ENCODE results near the gene PKLR.

DNA sequence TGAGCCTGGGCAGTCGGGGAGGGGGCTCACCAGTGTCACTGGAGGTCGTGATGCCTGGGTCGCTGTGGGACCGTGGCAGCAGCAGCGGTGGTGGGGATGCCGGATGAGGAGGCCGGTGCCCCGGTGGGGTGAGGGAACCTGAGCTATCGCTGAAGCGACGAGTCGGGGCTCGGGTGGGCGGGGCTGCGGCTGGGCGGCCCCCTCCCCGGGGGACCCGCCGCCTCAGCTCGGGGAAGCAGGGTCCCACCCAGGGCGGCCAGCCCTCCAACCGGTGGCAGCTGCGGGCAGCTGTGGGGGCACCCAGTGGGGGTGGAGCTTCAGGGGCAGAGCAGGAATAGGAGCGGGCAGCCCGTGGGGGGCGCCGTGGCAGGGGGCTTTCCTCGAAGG is 51.0 kb downstream of the PKLR start:
- TF ChIP-seq, protein P1, sequence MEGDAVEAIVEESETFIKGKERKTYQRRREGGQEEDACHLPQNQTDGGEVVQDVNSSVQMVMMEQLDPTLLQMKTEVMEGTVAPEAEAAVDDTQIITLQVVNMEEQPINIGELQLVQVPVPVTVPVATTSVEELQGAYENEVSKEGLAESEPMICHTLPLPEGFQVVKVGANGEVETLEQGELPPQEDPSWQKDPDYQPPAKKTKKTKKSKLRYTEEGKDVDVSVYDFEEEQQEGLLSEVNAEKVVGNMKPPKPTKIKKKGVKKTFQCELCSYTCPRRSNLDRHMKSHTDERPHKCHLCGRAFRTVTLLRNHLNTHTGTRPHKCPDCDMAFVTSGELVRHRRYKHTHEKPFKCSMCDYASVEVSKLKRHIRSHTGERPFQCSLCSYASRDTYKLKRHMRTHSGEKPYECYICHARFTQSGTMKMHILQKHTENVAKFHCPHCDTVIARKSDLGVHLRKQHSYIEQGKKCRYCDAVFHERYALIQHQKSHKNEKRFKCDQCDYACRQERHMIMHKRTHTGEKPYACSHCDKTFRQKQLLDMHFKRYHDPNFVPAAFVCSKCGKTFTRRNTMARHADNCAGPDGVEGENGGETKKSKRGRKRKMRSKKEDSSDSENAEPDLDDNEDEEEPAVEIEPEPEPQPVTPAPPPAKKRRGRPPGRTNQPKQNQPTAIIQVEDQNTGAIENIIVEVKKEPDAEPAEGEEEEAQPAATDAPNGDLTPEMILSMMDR (IDR thresholded peaks at IDR 0.05; ENCODE audit: low read depth, low read length, missing input control): no peak
- TF ChIP-seq, protein P2, sequence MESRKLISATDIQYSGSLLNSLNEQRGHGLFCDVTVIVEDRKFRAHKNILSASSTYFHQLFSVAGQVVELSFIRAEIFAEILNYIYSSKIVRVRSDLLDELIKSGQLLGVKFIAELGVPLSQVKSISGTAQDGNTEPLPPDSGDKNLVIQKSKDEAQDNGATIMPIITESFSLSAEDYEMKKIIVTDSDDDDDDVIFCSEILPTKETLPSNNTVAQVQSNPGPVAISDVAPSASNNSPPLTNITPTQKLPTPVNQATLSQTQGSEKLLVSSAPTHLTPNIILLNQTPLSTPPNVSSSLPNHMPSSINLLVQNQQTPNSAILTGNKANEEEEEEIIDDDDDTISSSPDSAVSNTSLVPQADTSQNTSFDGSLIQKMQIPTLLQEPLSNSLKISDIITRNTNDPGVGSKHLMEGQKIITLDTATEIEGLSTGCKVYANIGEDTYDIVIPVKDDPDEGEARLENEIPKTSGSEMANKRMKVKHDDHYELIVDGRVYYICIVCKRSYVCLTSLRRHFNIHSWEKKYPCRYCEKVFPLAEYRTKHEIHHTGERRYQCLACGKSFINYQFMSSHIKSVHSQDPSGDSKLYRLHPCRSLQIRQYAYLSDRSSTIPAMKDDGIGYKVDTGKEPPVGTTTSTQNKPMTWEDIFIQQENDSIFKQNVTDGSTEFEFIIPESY (IDR thresholded peaks at IDR 0.05): no peak
